AG04450 (cell line): ENCODE measurements around the gene MED1. TPM values are rescaled to one million over a fixed set of nuclear protein-coding genes. Genes with fewer than 3 reads are reported as not detected.
"Not testable (repeated sequence)": the region's sequence is repeated elsewhere in the genome, so short reads cannot be mapped to it uniquely, and the experiment has no call there.

Source experiments
- CTCF ChIA-PET: fragments of 300-600, 350-600 bp; formaldehyde crosslinking; extraction: SDS; loops from one replicate; lab custom pipeline; 2022; ENCODE audit warnings: antibody characterized with exemption, inconsistent platforms; lab: Charles Lee
- POLR2A ChIA-PET: fragments of 350-600 bp; formaldehyde crosslinking; extraction: SDS; loops from one replicate; lab custom pipeline; 2021; ENCODE audit warnings: antibody characterized with exemption, inconsistent platforms; lab: Yijun Ruan, JAX
- DNase-seq: peaks from one replicate; pipeline ENCODE4 v3.0.0-alpha.2; 2011; ENCODE audit warnings: low read depth, low spot score
- H3K27ac ChIP-seq: one replicate; pipeline ENCODE4 v1.5.1; 2012; ENCODE audit warnings: low read depth, low read length, control low read depth
- H3K27me3 ChIP-seq: one replicate; pipeline ENCODE4 v1.6.0; 2012; ENCODE audit warnings: low read length; ENCODE audit not compliant: control insufficient read depth, insufficient read depth
- H3K4me3 ChIP-seq: 2 replicates; pipeline ENCODE4 v1.5.1; 2011; ENCODE audit warnings: mild to moderate bottlenecking, low read depth, low read length, control low read depth
- H3K9me3 ChIP-seq: 2 replicates; pipeline ENCODE4 v1.5.1; 2012; ENCODE audit warnings: low read length; ENCODE audit not compliant: control insufficient read depth, insufficient read depth
- polyA minus RNA-seq: library from RNA; depleted of rRNA, polyadenylated mRNA; stranded (reverse); fragments of >200 nt; gene quantifications from 2 replicates; pipeline ENCODE4 v1.2.3, GENCODE V29; 2011; rRNA and poly(A)+ RNA removed
- polyA plus RNA-seq: library from polyadenylated mRNA; depleted of rRNA; stranded (reverse); fragments of >200 nt; gene quantifications from 2 replicates; pipeline ENCODE4 v1.2.3, GENCODE V29; 2011; rRNA removed
- TF ChIP-seq, protein P1 (sequence below): IDR thresholded peaks from 2 replicates; pipeline ENCODE4 v1.5.1; 2011; ENCODE audit warnings: low read depth, low read length, control low read depth, inconsistent platforms

The MED1 gene, protein sequence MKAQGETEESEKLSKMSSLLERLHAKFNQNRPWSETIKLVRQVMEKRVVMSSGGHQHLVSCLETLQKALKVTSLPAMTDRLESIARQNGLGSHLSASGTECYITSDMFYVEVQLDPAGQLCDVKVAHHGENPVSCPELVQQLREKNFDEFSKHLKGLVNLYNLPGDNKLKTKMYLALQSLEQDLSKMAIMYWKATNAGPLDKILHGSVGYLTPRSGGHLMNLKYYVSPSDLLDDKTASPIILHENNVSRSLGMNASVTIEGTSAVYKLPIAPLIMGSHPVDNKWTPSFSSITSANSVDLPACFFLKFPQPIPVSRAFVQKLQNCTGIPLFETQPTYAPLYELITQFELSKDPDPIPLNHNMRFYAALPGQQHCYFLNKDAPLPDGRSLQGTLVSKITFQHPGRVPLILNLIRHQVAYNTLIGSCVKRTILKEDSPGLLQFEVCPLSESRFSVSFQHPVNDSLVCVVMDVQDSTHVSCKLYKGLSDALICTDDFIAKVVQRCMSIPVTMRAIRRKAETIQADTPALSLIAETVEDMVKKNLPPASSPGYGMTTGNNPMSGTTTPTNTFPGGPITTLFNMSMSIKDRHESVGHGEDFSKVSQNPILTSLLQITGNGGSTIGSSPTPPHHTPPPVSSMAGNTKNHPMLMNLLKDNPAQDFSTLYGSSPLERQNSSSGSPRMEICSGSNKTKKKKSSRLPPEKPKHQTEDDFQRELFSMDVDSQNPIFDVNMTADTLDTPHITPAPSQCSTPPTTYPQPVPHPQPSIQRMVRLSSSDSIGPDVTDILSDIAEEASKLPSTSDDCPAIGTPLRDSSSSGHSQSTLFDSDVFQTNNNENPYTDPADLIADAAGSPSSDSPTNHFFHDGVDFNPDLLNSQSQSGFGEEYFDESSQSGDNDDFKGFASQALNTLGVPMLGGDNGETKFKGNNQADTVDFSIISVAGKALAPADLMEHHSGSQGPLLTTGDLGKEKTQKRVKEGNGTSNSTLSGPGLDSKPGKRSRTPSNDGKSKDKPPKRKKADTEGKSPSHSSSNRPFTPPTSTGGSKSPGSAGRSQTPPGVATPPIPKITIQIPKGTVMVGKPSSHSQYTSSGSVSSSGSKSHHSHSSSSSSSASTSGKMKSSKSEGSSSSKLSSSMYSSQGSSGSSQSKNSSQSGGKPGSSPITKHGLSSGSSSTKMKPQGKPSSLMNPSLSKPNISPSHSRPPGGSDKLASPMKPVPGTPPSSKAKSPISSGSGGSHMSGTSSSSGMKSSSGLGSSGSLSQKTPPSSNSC (N-terminal part only)
- 36.9 and 43.9 TPM in 2 replicates for polyA plus RNA-seq
- 38.6 and 48.5 TPM in 2 replicates for polyA minus RNA-seq

DNA sequence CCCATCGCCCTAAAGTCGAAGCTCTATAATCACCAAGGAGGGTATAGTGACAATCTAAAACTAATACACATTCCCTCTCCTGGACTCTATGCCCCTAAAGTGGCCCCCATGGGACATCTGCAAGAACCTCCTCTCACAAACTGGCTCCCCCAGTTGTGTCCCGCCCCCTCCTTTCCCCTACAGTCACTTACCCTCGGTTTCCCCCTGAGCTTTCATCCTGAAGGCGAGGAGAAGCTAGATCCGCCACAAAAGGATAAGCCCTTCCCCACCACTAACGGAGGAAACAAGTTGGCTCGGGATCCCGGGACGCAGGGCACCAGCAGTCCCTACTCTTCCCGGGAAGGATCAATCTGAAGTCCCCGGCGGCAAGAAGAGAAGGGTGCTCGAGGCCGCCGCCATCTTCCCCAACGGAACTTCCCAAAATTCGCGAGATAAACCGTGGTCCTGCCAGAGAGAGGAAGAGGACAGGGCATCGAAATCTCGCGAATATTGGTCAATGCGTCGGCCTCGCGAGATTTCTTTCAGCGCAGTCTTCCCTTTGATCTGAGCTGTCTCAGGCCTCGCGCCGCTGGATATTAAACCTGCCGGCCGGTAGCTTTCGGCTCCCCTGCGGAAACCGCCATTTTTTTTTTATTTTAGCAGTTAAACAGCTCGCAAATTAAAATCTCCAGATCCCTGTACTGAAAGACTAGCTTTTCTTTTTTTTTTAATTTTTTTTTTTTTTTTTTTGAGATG, at the start of gene MED1:
Gene MED1 (minus strand): TSS at position 417 of the 735 bp plus-strand sequence. CDS start 201 bp downstream, at position 216.
- ChIA-PET POLR2A (interaction anchor here (0.6 to 2.6 kb wide), 9 partner anchors 11 to 686 kb away, joined by 3 to 45 read pairs (median 5); partner anchors contain the start of genes CDK12 and FBXL20), CTCF (interaction anchor here (0.6 to 0.9 kb wide), 2 partner anchors 23 to 45 kb away, joined by 3 read pairs; no protein-coding TSS in a partner anchor)
- TF ChIP-seq, protein P1, sequence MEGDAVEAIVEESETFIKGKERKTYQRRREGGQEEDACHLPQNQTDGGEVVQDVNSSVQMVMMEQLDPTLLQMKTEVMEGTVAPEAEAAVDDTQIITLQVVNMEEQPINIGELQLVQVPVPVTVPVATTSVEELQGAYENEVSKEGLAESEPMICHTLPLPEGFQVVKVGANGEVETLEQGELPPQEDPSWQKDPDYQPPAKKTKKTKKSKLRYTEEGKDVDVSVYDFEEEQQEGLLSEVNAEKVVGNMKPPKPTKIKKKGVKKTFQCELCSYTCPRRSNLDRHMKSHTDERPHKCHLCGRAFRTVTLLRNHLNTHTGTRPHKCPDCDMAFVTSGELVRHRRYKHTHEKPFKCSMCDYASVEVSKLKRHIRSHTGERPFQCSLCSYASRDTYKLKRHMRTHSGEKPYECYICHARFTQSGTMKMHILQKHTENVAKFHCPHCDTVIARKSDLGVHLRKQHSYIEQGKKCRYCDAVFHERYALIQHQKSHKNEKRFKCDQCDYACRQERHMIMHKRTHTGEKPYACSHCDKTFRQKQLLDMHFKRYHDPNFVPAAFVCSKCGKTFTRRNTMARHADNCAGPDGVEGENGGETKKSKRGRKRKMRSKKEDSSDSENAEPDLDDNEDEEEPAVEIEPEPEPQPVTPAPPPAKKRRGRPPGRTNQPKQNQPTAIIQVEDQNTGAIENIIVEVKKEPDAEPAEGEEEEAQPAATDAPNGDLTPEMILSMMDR = no peak
- Histone ChIP-seq H3K4me3 (peak within 1 kb of the TSS; percentile 94), H3K27me3 (no peaks in the 10 kb centered on the region), H3K27ac (peak within 1 kb of the TSS; percentile 75), H3K9me3 (no peaks in the 10 kb centered on the region; the same call in 1 of the 2 replicates)
- DNase-seq = peak; percentile 96

DNA sequence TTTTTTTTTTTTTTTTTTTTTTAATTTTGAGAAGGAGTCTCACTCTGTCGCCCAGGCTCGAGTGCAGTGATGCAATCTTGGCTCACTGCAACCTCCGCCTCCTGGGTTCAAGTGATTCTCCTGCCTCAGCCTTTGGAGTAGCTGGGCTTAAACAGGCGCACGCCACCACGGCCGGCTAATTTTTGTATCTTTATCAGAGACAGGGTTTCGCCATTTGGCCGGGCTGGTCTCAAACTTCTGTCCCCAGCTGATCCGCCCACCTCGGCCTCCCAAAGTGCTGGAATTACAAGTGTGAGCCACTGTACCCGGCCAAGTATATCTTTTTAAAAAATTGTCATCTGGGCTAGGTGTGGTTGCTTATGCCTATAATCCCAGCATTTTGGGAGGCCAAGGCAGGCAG, 45.9 kb upstream of the MED1 start:
- POLR2A ChIA-PET, CTCF ChIA-PET, DNase-seq, H3K4me3 ChIP-seq, H3K27me3 ChIP-seq, H3K27ac ChIP-seq, H3K9me3 ChIP-seq: not testable (repeated sequence)

DNA sequence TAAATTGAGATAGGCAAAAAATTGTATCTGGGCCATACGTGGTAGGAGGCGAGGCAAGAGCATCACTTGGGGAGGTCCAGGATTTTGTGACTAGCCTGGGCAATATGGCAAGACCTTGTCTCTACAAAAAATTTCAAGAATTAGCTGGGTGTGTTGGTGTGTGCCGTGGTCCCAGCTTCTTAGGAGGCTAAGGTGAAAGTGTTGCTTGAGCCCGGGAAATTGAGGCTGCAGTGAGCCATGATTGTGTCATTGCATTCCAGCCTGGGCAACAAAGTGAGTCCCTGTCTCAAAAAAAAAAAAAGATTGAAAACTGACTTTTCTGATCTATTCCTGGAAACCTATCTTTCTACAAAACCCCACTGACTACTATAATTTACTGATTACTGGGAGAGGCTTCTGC, 36.9 kb upstream of the MED1 start:
- TF ChIP-seq, protein P1 = no peak
- Histone ChIP-seq H3K27me3 (no peaks in the 10 kb centered on the region), H3K9me3 (no peaks in the 10 kb centered on the region), H3K27ac (no peak overlapping the region), H3K4me3 (no peak overlapping the region)
- CTCF ChIA-PET = no interaction called here
- no peak for DNase-seq
- POLR2A ChIA-PET = no interaction called here

DNA sequence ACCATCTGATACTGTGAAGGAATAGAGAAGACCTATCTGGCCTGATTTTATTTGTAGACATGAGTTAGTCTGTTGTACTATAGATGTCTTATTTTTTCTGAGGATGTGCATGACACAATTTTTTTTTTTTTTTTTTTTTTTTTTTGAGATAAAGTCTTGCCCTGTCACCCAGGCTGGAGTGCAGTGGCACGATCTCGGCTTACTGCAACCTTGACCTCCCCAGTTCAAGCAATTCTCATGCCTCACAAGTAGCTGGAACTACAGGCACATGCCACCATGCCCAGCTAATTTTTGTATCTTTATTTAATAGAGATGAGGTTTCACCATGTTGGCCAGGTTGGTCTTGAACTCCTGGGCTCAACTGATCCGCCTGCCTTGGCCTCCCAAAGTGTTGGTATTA, 36.4 kb upstream of the MED1 start:
- H3K27ac ChIP-seq, H3K4me3 ChIP-seq, POLR2A ChIA-PET, H3K27me3 ChIP-seq, CTCF ChIA-PET, H3K9me3 ChIP-seq, DNase-seq: not testable (repeated sequence)

DNA sequence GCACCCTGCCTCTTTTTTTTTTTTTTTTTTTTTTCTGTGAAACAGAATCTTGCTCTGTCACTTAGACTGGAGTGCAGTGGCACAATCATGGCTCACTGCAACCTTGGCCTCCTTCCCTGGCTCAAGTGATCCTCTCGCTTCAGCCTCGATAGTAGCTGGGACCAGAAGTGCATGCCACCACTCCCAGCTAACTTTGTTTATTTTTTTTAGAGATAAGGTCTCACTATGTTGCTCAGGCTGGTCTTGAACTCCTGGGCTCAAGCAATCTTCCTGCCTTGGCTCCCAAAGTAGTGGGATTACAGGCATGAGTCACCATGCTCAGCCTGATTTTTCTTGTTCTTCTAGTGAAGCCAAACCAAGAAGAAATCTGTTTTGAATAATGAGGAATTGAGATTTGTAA, 35.2 kb upstream of the MED1 start:
- H3K9me3 ChIP-seq = no peaks in the 10 kb centered on the region
- no peaks in the 10 kb centered on the region for H3K27me3 ChIP-seq
- ChIA-PET CTCF (interaction anchor here (0.7 kb wide), 1 partner anchor 201 kb away, joined by 6 read pairs; no protein-coding TSS in a partner anchor), POLR2A (interaction anchor here (0.8 to 1.5 kb wide), 3 partner anchors 24 to 35 kb away, joined by 5 to 14 read pairs (median 6); partner anchors contain the start of genes CDK12 and MED1)
- DNase-seq = no peak
- H3K27ac ChIP-seq = peak overlapping the region; percentile 89
- TF ChIP-seq, protein P1 = no peak
- no peak overlapping the region for H3K4me3 ChIP-seq
